ENCODE data around the gene LRRC9.
"Not testable (repeated sequence)": the region's sequence is repeated elsewhere in the genome, so short reads cannot be mapped to it uniquely, and the experiment has no call there.

- TF ChIP-seq CTCF, POLR2A (IDR thresholded peaks at IDR 0.05): not testable (repeated sequence)
Measured at GRCh38 chr14:59942296-59942862, 22.4 kb downstream of the LRRC9 start.
